Astrocyte (in vitro differentiated cells and primary cell): ENCODE results near the gene DHRS4.

ENCODE experiments used
- EZH2 ChIP-seq: IDR thresholded peaks from 2 replicates; pipeline ENCODE4 v1.6.1; 2012; ENCODE audit warnings: mild to moderate bottlenecking, low read length, inconsistent platforms; ENCODE audit not compliant: insufficient read depth
- TF ChIP-seq, protein P1 (sequence below): IDR thresholded peaks from 2 replicates; pipeline ENCODE4 v1.5.1; 2011; ENCODE audit warnings: low read depth, mild to moderate bottlenecking, inconsistent platforms, low read length, moderate library complexity; ENCODE audit not compliant: insufficient read depth

DNA sequence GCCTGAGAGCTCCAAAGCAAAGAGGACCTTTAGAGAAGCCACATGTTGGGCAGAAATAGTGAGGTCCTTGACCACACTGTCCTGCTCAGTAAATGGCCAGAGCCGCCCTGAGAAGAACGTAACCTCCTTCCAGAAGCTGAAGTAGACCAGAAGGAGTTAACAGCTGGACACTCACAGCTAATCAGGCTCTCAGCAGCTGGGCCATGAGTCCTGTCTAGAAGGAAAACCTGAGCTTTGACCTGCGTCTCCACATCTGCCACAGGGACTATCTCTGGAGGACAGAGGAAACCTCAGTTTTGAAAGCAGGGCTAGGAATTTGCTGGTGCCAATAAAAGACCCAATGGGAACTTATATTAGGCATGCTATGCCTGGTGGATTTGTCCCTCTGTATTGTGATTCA is 12.3 kb upstream of the DHRS4 start:
- TF ChIP-seq, protein P1, sequence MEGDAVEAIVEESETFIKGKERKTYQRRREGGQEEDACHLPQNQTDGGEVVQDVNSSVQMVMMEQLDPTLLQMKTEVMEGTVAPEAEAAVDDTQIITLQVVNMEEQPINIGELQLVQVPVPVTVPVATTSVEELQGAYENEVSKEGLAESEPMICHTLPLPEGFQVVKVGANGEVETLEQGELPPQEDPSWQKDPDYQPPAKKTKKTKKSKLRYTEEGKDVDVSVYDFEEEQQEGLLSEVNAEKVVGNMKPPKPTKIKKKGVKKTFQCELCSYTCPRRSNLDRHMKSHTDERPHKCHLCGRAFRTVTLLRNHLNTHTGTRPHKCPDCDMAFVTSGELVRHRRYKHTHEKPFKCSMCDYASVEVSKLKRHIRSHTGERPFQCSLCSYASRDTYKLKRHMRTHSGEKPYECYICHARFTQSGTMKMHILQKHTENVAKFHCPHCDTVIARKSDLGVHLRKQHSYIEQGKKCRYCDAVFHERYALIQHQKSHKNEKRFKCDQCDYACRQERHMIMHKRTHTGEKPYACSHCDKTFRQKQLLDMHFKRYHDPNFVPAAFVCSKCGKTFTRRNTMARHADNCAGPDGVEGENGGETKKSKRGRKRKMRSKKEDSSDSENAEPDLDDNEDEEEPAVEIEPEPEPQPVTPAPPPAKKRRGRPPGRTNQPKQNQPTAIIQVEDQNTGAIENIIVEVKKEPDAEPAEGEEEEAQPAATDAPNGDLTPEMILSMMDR: no peak
- no peak for TF ChIP-seq EZH2
